Measurements from ENCODE around the gene MCOLN1. TPM values are rescaled to one million over a fixed set of nuclear protein-coding genes. Genes with fewer than 3 reads are reported as not detected.

MCOLN1 gene
- total RNA-seq, 1 experiment from 2014 or later = 13.1 TPM

DNA sequence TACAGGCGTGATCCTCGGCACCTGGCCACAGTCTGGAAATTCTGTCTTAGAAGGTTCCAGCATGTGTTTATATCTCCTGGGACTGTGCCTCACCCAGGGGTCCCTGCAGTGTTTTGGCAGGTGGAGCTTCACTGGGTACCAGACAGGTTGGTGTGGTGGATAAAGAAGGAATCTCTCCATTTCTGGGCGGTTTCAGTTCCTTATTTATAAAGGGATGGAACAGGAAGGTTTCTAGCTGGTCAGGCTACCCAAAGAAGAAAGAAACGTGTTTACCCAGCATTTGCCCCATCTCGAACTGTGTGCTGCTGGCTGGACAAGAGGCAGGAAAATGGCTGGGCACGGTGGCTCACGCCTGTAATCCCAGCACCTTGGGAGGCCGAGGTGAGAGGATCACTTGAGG, 22.9 kb downstream of the MCOLN1 start:
- Mint-ChIP-seq H3K4me1 (ENCODE audit: low read depth, unreplicated experiment) (no peaks in the 10 kb centered on the region), H3K27ac (ENCODE audit: unreplicated experiment) (no peak overlapping the region), H3K9me3 (ENCODE audit: low read depth, unreplicated experiment) (no peaks in the 10 kb centered on the region), H3K27me3 (ENCODE audit: unreplicated experiment) (no peaks in the 10 kb centered on the region), H3K4me3 (ENCODE audit: low read depth, unreplicated experiment) (no peak overlapping the region), H3K36me3 (ENCODE audit: insufficient read depth, unreplicated experiment) (peaks cover 5% of the 10 kb centered on the region)
- no peak for DNase-seq
- intact Hi-C loops (cut with micrococcal nuclease; ENCODE audit: unreplicated experiment) = no loop called here
- BruUV-seq (replicated peaks) = no TSS peak
- TF ChIP-seq, protein P1, sequence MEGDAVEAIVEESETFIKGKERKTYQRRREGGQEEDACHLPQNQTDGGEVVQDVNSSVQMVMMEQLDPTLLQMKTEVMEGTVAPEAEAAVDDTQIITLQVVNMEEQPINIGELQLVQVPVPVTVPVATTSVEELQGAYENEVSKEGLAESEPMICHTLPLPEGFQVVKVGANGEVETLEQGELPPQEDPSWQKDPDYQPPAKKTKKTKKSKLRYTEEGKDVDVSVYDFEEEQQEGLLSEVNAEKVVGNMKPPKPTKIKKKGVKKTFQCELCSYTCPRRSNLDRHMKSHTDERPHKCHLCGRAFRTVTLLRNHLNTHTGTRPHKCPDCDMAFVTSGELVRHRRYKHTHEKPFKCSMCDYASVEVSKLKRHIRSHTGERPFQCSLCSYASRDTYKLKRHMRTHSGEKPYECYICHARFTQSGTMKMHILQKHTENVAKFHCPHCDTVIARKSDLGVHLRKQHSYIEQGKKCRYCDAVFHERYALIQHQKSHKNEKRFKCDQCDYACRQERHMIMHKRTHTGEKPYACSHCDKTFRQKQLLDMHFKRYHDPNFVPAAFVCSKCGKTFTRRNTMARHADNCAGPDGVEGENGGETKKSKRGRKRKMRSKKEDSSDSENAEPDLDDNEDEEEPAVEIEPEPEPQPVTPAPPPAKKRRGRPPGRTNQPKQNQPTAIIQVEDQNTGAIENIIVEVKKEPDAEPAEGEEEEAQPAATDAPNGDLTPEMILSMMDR (IDR thresholded peaks at IDR 0.05; ENCODE audit: unreplicated experiment) = no peak
- CTCF ChIA-PET = no interaction called here

DNA sequence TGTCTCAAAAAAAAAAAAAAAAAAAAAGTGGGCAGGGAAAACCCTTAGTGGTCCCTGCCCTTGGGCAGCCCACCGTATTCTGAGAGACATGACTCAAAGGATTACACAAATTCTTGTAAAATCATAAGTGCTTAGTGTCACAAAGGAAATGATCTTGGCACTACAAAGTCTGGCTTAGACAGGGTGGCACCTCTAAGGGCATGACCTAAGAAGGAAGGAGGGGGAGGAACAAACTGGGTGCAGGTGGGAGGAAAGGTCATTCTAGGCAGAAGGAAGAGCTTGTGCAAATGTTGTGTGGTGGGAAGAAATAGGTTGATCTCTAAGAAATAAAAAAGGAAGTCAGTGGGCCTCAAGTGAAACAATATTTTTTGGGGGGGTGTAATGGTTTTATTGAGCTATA, 23.5 kb downstream of the MCOLN1 start:
- Mint-ChIP-seq H3K27ac (ENCODE audit: unreplicated experiment) (no peak overlapping the region), H3K27me3 (ENCODE audit: unreplicated experiment) (no peaks in the 10 kb centered on the region), H3K4me3 (ENCODE audit: low read depth, unreplicated experiment) (no peak overlapping the region), H3K9me3 (ENCODE audit: low read depth, unreplicated experiment) (no peaks in the 10 kb centered on the region), H3K36me3 (ENCODE audit: insufficient read depth, unreplicated experiment) (peaks cover 5% of the 10 kb centered on the region), H3K4me1 (ENCODE audit: low read depth, unreplicated experiment) (no peaks in the 10 kb centered on the region)
- no peak for DNase-seq
- CTCF ChIA-PET = no interaction called here
- BruUV-seq (replicated peaks) = no TSS peak
- TF ChIP-seq, protein P1 (IDR thresholded peaks at IDR 0.05; ENCODE audit: unreplicated experiment) = no peak
- intact Hi-C loops (cut with micrococcal nuclease; ENCODE audit: unreplicated experiment) = no loop called here

DNA sequence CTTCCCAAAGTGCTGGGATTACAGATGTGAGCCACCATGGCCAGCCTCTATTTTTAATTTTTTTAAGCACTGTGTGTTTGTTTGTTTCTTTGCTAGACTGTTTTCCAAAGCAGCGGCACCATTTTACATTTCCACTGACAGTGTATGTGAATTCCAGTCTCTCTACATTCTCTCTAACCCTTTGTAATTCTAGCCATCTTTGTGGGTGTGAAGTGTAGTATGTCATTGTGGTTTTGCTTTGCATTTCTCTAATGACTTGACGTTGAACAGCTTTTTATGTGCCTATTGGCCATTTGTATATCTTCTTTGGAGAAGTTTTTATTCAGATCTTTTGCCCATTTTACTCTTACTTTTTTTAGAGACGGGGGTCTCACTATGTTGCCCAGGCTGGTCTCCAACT, 24.7 kb downstream of the MCOLN1 start:
- BruUV-seq (replicated peaks) = no TSS peak
- Mint-ChIP-seq H3K27me3 (ENCODE audit: unreplicated experiment) (no peaks in the 10 kb centered on the region), H3K4me3 (ENCODE audit: low read depth, unreplicated experiment) (no peak overlapping the region), H3K27ac (ENCODE audit: unreplicated experiment) (no peak overlapping the region), H3K4me1 (ENCODE audit: low read depth, unreplicated experiment) (no peaks in the 10 kb centered on the region), H3K9me3 (ENCODE audit: low read depth, unreplicated experiment) (no peaks in the 10 kb centered on the region), H3K36me3 (ENCODE audit: insufficient read depth, unreplicated experiment) (peaks cover 5% of the 10 kb centered on the region)
- CTCF ChIA-PET = no interaction called here
- intact Hi-C loops (cut with micrococcal nuclease; ENCODE audit: unreplicated experiment) = no loop called here
- DNase-seq = no peak
- TF ChIP-seq, protein P1 (IDR thresholded peaks at IDR 0.05; ENCODE audit: unreplicated experiment) = no peak

DNA sequence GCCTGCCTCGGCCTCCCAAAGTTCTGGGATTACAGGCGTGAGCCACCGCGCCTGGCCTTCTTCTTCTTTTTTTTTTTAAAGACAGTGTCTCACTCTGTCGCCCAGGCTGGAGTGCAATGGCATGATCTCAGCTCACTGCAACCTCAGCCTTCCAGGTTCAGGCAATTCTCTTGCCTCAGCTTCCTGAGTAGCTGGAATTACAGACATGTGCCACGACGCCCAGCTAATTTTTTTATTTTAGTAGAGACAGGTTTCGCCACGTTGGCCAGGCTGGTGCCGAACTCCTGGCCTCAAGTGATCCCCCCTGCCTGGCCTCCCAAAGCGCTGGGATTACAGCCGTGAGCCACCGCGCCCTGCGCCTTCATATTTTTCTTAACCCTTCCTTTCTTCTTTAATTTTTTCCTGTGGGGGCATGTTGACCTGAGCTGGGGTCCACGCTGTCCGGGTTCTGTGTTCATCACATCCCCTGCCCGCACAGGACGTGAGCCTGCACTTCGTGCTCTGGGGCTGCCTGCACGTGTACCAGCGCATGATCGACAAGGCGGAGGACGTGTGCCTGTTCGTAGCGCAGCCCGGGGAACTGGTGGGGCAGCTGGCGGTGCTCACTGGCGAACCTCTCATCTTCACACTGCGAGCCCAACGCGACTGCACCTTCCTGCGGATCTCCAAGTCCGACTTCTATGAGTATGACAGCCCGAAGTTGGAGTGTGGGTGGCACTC, 27.2 kb downstream of the MCOLN1 start:
- no peak overlapping the region for H3K4me3 Mint-ChIP-seq (ENCODE audit: low read depth, unreplicated experiment)
- CTCF ChIA-PET = no interaction called here
- no peak for DNase-seq
- no peaks in the 10 kb centered on the region for H3K27me3 Mint-ChIP-seq (ENCODE audit: unreplicated experiment)
- peaks cover 5% of the 10 kb centered on the region for H3K36me3 Mint-ChIP-seq (ENCODE audit: insufficient read depth, unreplicated experiment)
- intact Hi-C loops (cut with micrococcal nuclease; ENCODE audit: unreplicated experiment) = no loop called here
- no peak overlapping the region for H3K27ac Mint-ChIP-seq (ENCODE audit: unreplicated experiment)
- TF ChIP-seq, protein P1 (IDR thresholded peaks at IDR 0.05; ENCODE audit: unreplicated experiment) = no peak
- no peaks in the 10 kb centered on the region for H3K9me3 Mint-ChIP-seq (ENCODE audit: low read depth, unreplicated experiment)
- H3K4me1 Mint-ChIP-seq (ENCODE audit: low read depth, unreplicated experiment) = no peaks in the 10 kb centered on the region
- BruUV-seq (replicated peaks) = no TSS peak
